Ectodermal cell (in vitro differentiated cells): ENCODE results near the gene KLF11.
A peak's percentile ranks its signal among the peaks of the same experiment; 100 is the strongest.

Experiments used
- H3K27ac ChIP-seq: 2 replicates; pipeline ENCODE4 v1.7.0; 2013; ENCODE audit warnings: mild to moderate bottlenecking, low read depth, low read length; ENCODE audit not compliant: insufficient read depth, poor library complexity, severe bottlenecking
- H3K27me3 ChIP-seq: 2 replicates; pipeline ENCODE4 v1.7.0; 2013; ENCODE audit warnings: mild to moderate bottlenecking, low read length; ENCODE audit not compliant: insufficient read depth, control insufficient read depth, poor library complexity, severe bottlenecking
- H3K36me3 ChIP-seq: one replicate; pipeline ENCODE4 v1.7.0; 2013; ENCODE audit warnings: low read length; ENCODE audit not compliant: control insufficient read depth, insufficient read depth
- H3K4me1 ChIP-seq: one replicate; pipeline ENCODE4 v1.7.0; 2013; ENCODE audit warnings: low read length; ENCODE audit not compliant: control insufficient read depth, insufficient read depth
- H3K4me3 ChIP-seq: 2 replicates; pipeline ENCODE4 v1.7.0; 2013; ENCODE audit warnings: low read depth, low read length, control low read depth; ENCODE audit not compliant: insufficient read depth
- H3K9me3 ChIP-seq: 2 replicates; pipeline ENCODE4 v1.7.0; 2013; ENCODE audit warnings: mild to moderate bottlenecking, low read length, moderate library complexity; ENCODE audit not compliant: control insufficient read depth
- WGBS, 2 experiments: methylation state at CpG; one replicate each; pipeline ENCODE4 v1.1.7; 2013; ENCODE audit warnings: missing lambda C conversion rate in 2 of 2; 5-methylcytosine and 5-hydroxymethylcytosine counted together

The KLF11 gene

DNA sequence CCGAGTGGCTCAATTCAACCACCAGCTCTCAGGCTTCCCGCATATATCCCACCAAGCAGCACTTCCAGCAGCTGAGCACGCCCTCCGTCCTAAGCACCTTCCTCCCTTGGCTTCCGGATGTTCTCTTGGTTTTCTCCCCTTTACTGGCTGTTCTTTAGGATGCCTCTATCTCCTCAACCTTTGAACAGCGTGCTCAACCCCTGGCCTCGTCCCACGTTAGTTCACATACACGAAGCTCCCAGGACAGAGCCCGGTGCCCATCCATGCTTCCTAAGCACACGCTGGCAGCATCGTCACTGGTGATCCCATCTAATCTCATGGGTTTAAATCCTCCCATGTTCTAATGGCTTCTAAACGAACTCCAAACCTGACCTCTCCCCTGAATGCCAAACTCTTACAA, 33.2 kb downstream of the KLF11 start:
- no peak overlapping the region for H3K4me3 ChIP-seq
- peaks cover 71% of the 10 kb centered on the region for H3K27me3 ChIP-seq
- no peaks in the 10 kb centered on the region for H3K36me3 ChIP-seq
- peaks cover 10% of the 10 kb centered on the region for H3K4me1 ChIP-seq
- no peaks in the 10 kb centered on the region for H3K9me3 ChIP-seq
- H3K27ac ChIP-seq: no peak overlapping the region
- 87 to 89% methylated on average over 13 of the region's 13 CpGs for WGBS, 2 experiments

- H3K27me3 ChIP-seq: peaks cover 76% of the 10 kb centered on the region
- no peaks in the 10 kb centered on the region for H3K9me3 ChIP-seq
- no peak overlapping the region for H3K4me3 ChIP-seq
- whole genome bisulfite sequencing, 2 experiments: 95 to 96% methylated on average over 5 of the region's 5 CpGs
- no peaks in the 10 kb centered on the region for H3K36me3 ChIP-seq
- H3K4me1 ChIP-seq: peaks cover 10% of the 10 kb centered on the region
- no peak overlapping the region for H3K27ac ChIP-seq
Observed at GRCh38 chr2:10076988-10077527, 33.7 kb downstream of the KLF11 start.

DNA sequence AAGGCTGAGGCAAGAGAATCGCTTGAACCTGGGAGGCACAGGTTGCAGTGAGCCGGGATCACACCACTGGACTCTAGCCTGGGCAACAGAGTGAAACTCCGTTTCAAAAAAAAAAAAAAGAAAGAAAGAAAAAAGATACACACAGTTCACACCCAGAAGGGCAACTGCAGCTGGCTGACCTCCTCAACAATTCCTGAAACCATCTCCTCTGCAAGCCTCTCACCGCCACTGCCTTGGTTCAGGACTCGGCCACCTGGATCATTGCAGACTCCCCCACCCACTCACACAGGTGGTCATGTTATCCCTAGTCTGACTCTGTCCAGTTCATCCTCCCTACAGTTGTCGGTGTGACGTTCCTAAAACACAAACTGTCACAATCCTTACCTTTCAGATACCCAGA, 34.7 kb downstream of the KLF11 start:
- no peaks in the 10 kb centered on the region for H3K9me3 ChIP-seq
- 89 to 92% methylated on average over 7 of the region's 7 CpGs for WGBS, 2 experiments
- H3K4me1 ChIP-seq: peaks cover 7% of the 10 kb centered on the region
- H3K4me3 ChIP-seq: no peak overlapping the region
- no peak overlapping the region for H3K27ac ChIP-seq
- H3K36me3 ChIP-seq: no peaks in the 10 kb centered on the region
- peaks cover 86% of the 10 kb centered on the region for H3K27me3 ChIP-seq

DNA sequence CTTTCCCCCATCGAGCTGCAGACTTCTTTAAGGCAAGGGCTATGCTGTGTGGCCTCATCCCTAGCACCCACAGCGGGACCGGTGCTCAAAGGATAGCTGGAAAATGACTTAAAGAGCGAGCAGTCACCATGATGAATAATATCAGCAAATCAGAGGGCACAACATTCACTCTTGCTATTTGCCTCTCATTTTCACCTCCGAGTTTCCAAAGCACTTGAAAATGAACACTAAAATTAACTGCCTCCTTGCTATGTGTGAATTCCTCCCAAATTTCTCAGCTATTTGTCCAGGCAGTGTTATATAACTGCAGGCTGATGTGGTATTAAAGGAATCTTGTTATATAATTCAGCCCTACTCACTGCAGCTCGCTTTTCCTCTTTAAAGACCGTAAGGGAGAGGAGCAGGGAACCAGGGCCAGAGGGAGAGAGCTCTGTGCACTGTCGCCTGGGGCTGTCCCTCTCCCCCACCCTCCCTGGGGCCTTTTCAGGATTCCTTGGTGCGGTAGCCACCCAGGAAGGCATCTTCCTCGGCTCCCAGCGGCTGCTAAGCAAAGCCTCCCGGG, 35.4 kb downstream of the KLF11 start:
- peak overlapping the region; percentile 32 for H3K4me3 ChIP-seq
- H3K27ac ChIP-seq: no peak overlapping the region
- no peaks in the 10 kb centered on the region for H3K9me3 ChIP-seq
- 42% methylated on average over 12 of the region's 12 CpGs for WGBS, 2 experiments
- no peaks in the 10 kb centered on the region for H3K36me3 ChIP-seq
- H3K27me3 ChIP-seq: peaks cover 90% of the 10 kb centered on the region
- H3K4me1 ChIP-seq: peaks cover 6% of the 10 kb centered on the region

DNA sequence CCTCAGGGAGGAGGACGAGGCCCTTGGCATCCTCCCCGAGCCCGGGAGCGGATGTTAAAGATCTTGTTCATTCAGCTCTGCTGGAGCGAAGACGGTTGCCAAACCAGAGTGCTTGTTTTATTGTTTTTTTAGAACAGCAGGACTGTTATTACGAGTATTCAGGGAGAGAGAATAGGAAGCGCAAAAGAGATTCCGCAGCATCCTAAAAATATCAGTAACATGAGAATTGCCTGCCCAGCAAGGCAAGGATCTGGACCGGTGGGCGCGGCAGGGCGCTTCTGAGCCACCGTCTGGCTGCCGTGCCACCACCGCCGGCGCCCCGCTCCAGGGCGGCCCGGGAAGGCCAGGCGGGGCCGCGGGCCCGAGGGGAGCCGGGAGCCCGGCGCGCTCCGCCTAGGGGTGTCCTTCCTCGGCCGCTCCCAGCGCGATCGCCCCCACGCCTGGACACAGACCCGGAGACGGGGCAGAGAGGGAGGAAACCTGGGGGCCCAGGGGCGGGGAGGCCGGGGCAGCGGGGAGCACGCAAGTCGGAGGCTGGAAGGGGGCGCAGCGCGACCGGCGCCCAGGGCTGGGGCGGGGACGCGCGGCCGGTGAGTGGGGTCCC, 36.0 kb downstream of the KLF11 start:
- peaks cover 89% of the 10 kb centered on the region for H3K27me3 ChIP-seq
- no peaks in the 10 kb centered on the region for H3K36me3 ChIP-seq
- peak overlapping the region; percentile 32 for H3K4me3 ChIP-seq
- 2% methylated on average over 53 of the region's 53 CpGs for WGBS, 2 experiments
- no peaks in the 10 kb centered on the region for H3K9me3 ChIP-seq
- H3K4me1 ChIP-seq: peaks cover 6% of the 10 kb centered on the region
- no peak overlapping the region for H3K27ac ChIP-seq

GRCh38 chr2:10079870-10080535, 36.7 kb downstream of the KLF11 start, which contains the start of gene CYS1:
Gene CYS1, minus strand, starts transcription at chr2:10080411. Its CDS starts 188 bp downstream, at chr2:10080223.
- Histone ChIP-seq H3K27ac (no peak within 1 kb of the TSS), H3K4me3 (peak within 1 kb of the TSS; percentile 32), H3K27me3 (peaks cover 89% of the 10 kb centered on the region), H3K9me3 (no peaks in the 10 kb centered on the region), H3K4me1 (peaks cover 6% of the 10 kb centered on the region), H3K36me3 (no peaks in the 10 kb centered on the region)
- WGBS, 2 experiments: 1% methylated on average over 98 of the region's 98 CpGs

DNA sequence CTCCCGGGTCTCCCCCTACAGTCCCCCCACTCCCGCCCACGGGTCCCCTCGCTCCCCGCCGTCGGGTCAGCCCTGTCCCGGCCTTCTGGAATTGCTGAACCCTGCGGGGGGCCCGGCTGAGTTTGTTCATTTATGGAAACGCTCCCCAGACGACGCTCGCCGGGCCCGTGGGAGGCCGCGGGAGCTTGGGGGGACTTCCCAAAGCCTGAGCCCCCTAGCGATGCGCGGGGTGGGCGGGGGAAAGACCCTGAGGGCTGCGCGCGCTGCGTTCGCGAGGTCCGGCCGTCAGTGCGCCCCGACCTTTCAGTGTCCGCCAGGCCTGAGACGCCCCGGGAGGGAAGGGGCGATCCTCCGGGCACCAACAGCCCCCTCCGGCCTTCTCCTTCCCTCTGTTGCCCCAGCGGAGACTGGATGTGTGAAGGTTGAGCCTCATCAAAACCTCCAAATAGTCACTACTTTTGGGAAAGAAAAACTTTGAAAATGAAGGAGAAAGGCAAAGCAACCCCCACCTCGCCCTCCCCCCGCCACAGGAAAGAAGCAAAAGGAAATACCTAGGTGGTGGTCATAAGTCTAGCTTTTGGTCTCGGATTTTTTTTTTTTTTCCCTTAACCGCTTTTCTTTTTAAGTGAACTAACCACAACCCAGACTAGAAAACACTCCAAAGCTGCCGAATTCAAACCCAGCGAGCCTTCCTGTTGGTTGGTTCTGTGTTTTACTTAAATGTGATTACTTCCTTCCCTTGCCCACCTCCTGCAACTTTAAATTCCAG, 37.4 kb downstream of the KLF11 start:
- no peak overlapping the region for H3K27ac ChIP-seq
- no peaks in the 10 kb centered on the region for H3K9me3 ChIP-seq
- no peak overlapping the region for H3K4me3 ChIP-seq
- H3K4me1 ChIP-seq: peaks cover 6% of the 10 kb centered on the region
- H3K27me3 ChIP-seq: peaks cover 82% of the 10 kb centered on the region
- 8 to 9% methylated on average over 45 of the region's 45 CpGs for WGBS, 2 experiments
- no peaks in the 10 kb centered on the region for H3K36me3 ChIP-seq

GRCh38 chr2:10083046-10083445, 39.7 kb downstream of the KLF11 start:
- no peak overlapping the region for H3K4me3 ChIP-seq
- H3K27ac ChIP-seq: no peak overlapping the region
- peaks cover 6% of the 10 kb centered on the region for H3K4me1 ChIP-seq
- H3K36me3 ChIP-seq: no peaks in the 10 kb centered on the region
- peaks cover 59% of the 10 kb centered on the region for H3K27me3 ChIP-seq
- H3K9me3 ChIP-seq: no peaks in the 10 kb centered on the region
- WGBS, 2 experiments: 89 to 94% methylated on average over 5 of the region's 5 CpGs

GRCh38 chr2:10083692-10084211, 40.4 kb downstream of the KLF11 start:
- WGBS, 2 experiments: 84% methylated on average over 12 to 13 of the region's 13 CpGs
- Histone ChIP-seq H3K9me3 (no peaks in the 10 kb centered on the region), H3K27me3 (peaks cover 52% of the 10 kb centered on the region), H3K4me1 (peaks cover 6% of the 10 kb centered on the region), H3K27ac (no peak overlapping the region), H3K4me3 (no peak overlapping the region), H3K36me3 (no peaks in the 10 kb centered on the region)
